GM12875 (cell line): ENCODE data around the gene COL1A1.

Experiments
- H3K4me3 ChIP-seq: one replicate; pipeline ENCODE4 v1.5.1; 2011; ENCODE audit warnings: low read depth, low read length, control low read depth
- CTCF ChIP-seq: IDR thresholded peaks from 2 replicates; pipeline ENCODE4 v1.5.1; 2011; ENCODE audit warnings: low read depth, mild to moderate bottlenecking, control low read depth, inconsistent platforms, low read length, moderate library complexity, borderline replicate concordance; ENCODE audit not compliant: insufficient read depth

COL1A1 gene

GRCh38 chr17:50205111-50205962 lies 3.9 kb upstream of the COL1A1 start:
- no peak for TF ChIP-seq CTCF
- H3K4me3 ChIP-seq = no peak overlapping the region

- TF ChIP-seq CTCF = no peak
- H3K4me3 ChIP-seq = no peak overlapping the region
Measured at GRCh38 chr17:50204431-50204830, 3.0 kb upstream of the COL1A1 start.

GRCh38 chr17:50203604-50204345 lies 2.3 kb upstream of the COL1A1 start:
- no peak overlapping the region for H3K4me3 ChIP-seq
- TF ChIP-seq CTCF = no peak

- H3K4me3 ChIP-seq = no peak overlapping the region
Measured at GRCh38 chr17:50203086-50203485, 1.7 kb upstream of the COL1A1 start.

GRCh38 chr17:50200457-50201275 lies 765 bp downstream of the COL1A1 start:
- H3K4me3 ChIP-seq = peak overlapping the region; percentile 32
- TF ChIP-seq CTCF = peak; percentile 96

More at GRCh38 chr17:50203086-50203485, 1.7 kb upstream of the COL1A1 start:
- TF ChIP-seq CTCF = no peak

- no peak overlapping the region for H3K4me3 ChIP-seq
- TF ChIP-seq CTCF = no peak
Measured at GRCh38 chr17:50199803-50200456, 1.5 kb downstream of the COL1A1 start.
